Glomerular endothelial cell (primary cell): ENCODE results near the gene DFFA. TPM values are rescaled to one million over a fixed set of nuclear protein-coding genes. Genes with fewer than 3 reads are reported as not detected.
"Not testable (repeated sequence)": the region's sequence is repeated elsewhere in the genome, so short reads cannot be mapped to it uniquely, and the experiment has no call there.

Source experiments
- DNase-seq: peaks from one replicate; pipeline ENCODE4 v3.0.0-alpha.2; 2011; ENCODE audit warnings: low read depth, low spot score; ENCODE audit errors: extremely low read depth
- total RNA-seq: library from RNA; depleted of rRNA; stranded (reverse); fragments of >200 nt; gene quantifications from 2 replicates; pipeline ENCODE4 v1.2.3, GENCODE V29; 2015

Gene DFFA
- total RNA-seq, 1 donor from 2014 or later: 30.7 TPM

- DNase-seq: not testable (repeated sequence)
These were observed 33.8 kb upstream of the DFFA start for GRCh38 chr1:10506046-10506676.

GRCh38 chr1:10504249-10504648 is 31.9 kb upstream of the DFFA start:
- DNase-seq: no peak

GRCh38 chr1:10502206-10502605 is 29.9 kb upstream of the DFFA start:
- DNase-seq: no peak

- DNase-seq: no peak
These were observed 25.9 kb upstream of the DFFA start for GRCh38 chr1:10498231-10498630.

GRCh38 chr1:10497109-10497508 is 24.8 kb upstream of the DFFA start:
- DNase-seq: no peak

- DNase-seq: no peak
These were observed 23.6 kb upstream of the DFFA start for GRCh38 chr1:10495952-10496351.

GRCh38 chr1:10495475-10495817 is 23.1 kb upstream of the DFFA start:
- no peak for DNase-seq

- no peak for DNase-seq
These were observed 22.6 kb upstream of the DFFA start for GRCh38 chr1:10494754-10495474.

- no peak for DNase-seq
These were observed 22.1 kb upstream of the DFFA start for GRCh38 chr1:10494418-10494753.

- no peak for DNase-seq
These were observed 18.1 kb upstream of the DFFA start for GRCh38 chr1:10490286-10490970.

- no peak for DNase-seq
These were observed 17.1 kb upstream of the DFFA start for GRCh38 chr1:10489291-10490055.

GRCh38 chr1:10484521-10484920 is 12.2 kb upstream of the DFFA start:
- no peak for DNase-seq

GRCh38 chr1:10480614-10481013 is 8.3 kb upstream of the DFFA start:
- DNase-seq: no peak

GRCh38 chr1:10479296-10479695 is 7.0 kb upstream of the DFFA start:
- DNase-seq: no peak

- DNase-seq: no peak
These were observed 3.2 kb upstream of the DFFA start for GRCh38 chr1:10475510-10475909.

GRCh38 chr1:10474613-10475507 is 2.5 kb upstream of the DFFA start, which contains the start of gene PEX14:
Gene PEX14 (plus strand): TSS chr1:10474950. CDS start chr1:10474967, 17 bp downstream.
- no peak for DNase-seq

GRCh38 chr1:10474309-10474612 is 1.9 kb upstream of the DFFA start:
- DNase-seq: not testable (repeated sequence)

- DNase-seq: no peak
These were observed 926 bp upstream of the DFFA start for GRCh38 chr1:10473145-10473765.

- no peak for DNase-seq
These were observed 714 bp downstream of the DFFA start for GRCh38 chr1:10471411-10472219.
